GM12878 (cell line): ENCODE data around the gene PGA3. TPM values are rescaled to one million over a fixed set of nuclear protein-coding genes. Genes with fewer than 3 reads are reported as not detected.

ENCODE experiments used
- ATAC-seq: fragments of 200-7000 bp; cut with Tn5 transposase; 3 replicates; pipeline ENCODE4 v1.9.1; 2020; ENCODE audit warnings: mild to moderate bottlenecking, moderate library complexity
- BruUV-seq: library from RNA; stranded (reverse); fragments of 400-500 nt; replicated peaks from 2 replicates; lab custom pipeline; 2021; lab: Mats Ljungman, UMichigan
- CTCF ChIA-PET: fragments of 300-600 bp; sonication (Branson Sonifier 250); formaldehyde crosslinking; extraction: SDS; loops from one replicate; lab custom pipeline; 2021; ENCODE audit warnings: inconsistent platforms; lab: Yijun Ruan, JAX
- POLR2A ChIA-PET: fragments of 350-600 bp; formaldehyde crosslinking; extraction: SDS; loops from one replicate; lab custom pipeline; 2021; ENCODE audit warnings: inconsistent platforms; lab: Charles Lee
- RAD21 ChIA-PET: fragments of 300-600 bp; sonication (Branson Sonifier 250); formaldehyde crosslinking; loops from one replicate; lab custom pipeline; 2023; ENCODE audit warnings: antibody characterized with exemption; ENCODE audit not compliant: unreplicated experiment; lab: Charles Lee
- SMC1A ChIA-PET: fragments of 300-600 bp; sonication (Branson Sonifier 250); formaldehyde crosslinking; loops from one replicate; lab custom pipeline; 2023; ENCODE audit not compliant: unreplicated experiment, uncharacterized antibody; lab: Charles Lee
- DNase-seq: peaks from one replicate; pipeline ENCODE4 v3.0.0-alpha.2; 2011; ENCODE audit warnings: low read depth, low spot score
- FAIRE-seq: peaks from 3 replicates; lab custom pipeline; 2011; peaks lifted over from hg19 to GRCh38; lab: Jason Lieb, UNC
- H2AFZ ChIP-seq: 2 replicates; pipeline ENCODE4 v1.6.0; 2011; ENCODE audit warnings: low read depth, low read length, control low read depth; ENCODE audit not compliant: control insufficient read depth
- H3K27ac ChIP-seq: 2 replicates; pipeline ENCODE4 v1.5.1; 2011; ENCODE audit warnings: control low read depth; ENCODE audit not compliant: control insufficient read depth, insufficient read depth
- H3K27me3 ChIP-seq, 2 experiments: replicated peaks in 1 of 2; 2 replicates each; pipeline versions ENCODE4 v1.6.0 to v1.6.1; 2011; ENCODE audit warnings: low read length in 1 of 2; ENCODE audit not compliant: control insufficient read depth in 2 of 2, insufficient read depth in 2 of 2
- H3K36me3 ChIP-seq, 2 experiments: 2 replicates each; pipeline ENCODE4 v1.5.1; 2011; ENCODE audit warnings: low read length in 1 of 2; ENCODE audit not compliant: control insufficient read depth in 2 of 2, insufficient read depth in 2 of 2
- H3K4me1 ChIP-seq: 2 replicates; pipeline ENCODE4 v1.6.1; 2011; ENCODE audit warnings: mild to moderate bottlenecking, low read length, moderate library complexity, mixed read lengths; ENCODE audit not compliant: control insufficient read depth, insufficient read depth
- H3K4me2 ChIP-seq: 2 replicates; pipeline ENCODE4 v1.6.0; 2011; ENCODE audit warnings: control low read depth; ENCODE audit not compliant: control insufficient read depth, insufficient read depth
- H3K4me3 ChIP-seq: fragments of 200-600 bp; sonication (generic); 2 replicates; pipeline ENCODE4 v1.5.1; 2016
- H3K79me2 ChIP-seq: 2 replicates; pipeline ENCODE4 v1.6.0; 2011; ENCODE audit warnings: low read length; ENCODE audit not compliant: control insufficient read depth, insufficient read depth
- H3K9ac ChIP-seq: 2 replicates; pipeline ENCODE4 v1.8.0; 2011; ENCODE audit warnings: low read length, control low read depth, mixed read lengths; ENCODE audit not compliant: control insufficient read depth, insufficient read depth
- H3K9me3 ChIP-seq: replicated peaks from 3 replicates; pipeline ENCODE4 v1.5.1; 2011; ENCODE audit warnings: mild to moderate bottlenecking, low read length; ENCODE audit not compliant: control insufficient read depth, insufficient read depth
- H4K20me1 ChIP-seq: 2 replicates; pipeline ENCODE4 v1.6.0; 2011; ENCODE audit not compliant: control insufficient read depth, insufficient read depth
- ATF7 ChIP-seq: fragments of 450-650 bp; IDR thresholded peaks from 2 replicates; pipeline ENCODE4 v1.6.1; 2016; ENCODE audit warnings: low read depth, mild to moderate bottlenecking
- BRCA1 ChIP-seq: IDR thresholded peaks from 2 replicates; pipeline ENCODE4 v1.6.1; 2011; ENCODE audit warnings: low read depth, low read length, improper control_type of control experiment
- E2F4 ChIP-seq: IDR thresholded peaks from 2 replicates; pipeline ENCODE4 v1.6.1; 2012; ENCODE audit warnings: low read depth, low read length, improper control_type of control experiment
- EZH2 ChIP-seq: IDR thresholded peaks from 2 replicates; pipeline ENCODE4 v1.6.1; 2012; ENCODE audit warnings: low read depth, mild to moderate bottlenecking, control low read depth, inconsistent platforms, low read length, borderline replicate concordance; ENCODE audit not compliant: control insufficient read depth
- GABPA ChIP-seq: IDR thresholded peaks from 2 replicates; pipeline ENCODE4 v1.6.1; 2014; ENCODE audit warnings: antibody characterized with exemption, low read depth, mild to moderate bottlenecking, inconsistent platforms
- HCFC1 ChIP-seq: fragments of 150-350 bp; IDR thresholded peaks from 2 replicates; pipeline ENCODE4 v1.6.1; 2014; ENCODE audit warnings: low read length
- LARP7 ChIP-seq: fragments of 450-650 bp; IDR thresholded peaks from 2 replicates; pipeline ENCODE4 v1.6.1; 2017; ENCODE audit warnings: mild to moderate bottlenecking
- MLLT1 ChIP-seq: fragments of 450-650 bp; IDR thresholded peaks from 2 replicates; pipeline ENCODE4 v1.6.1; 2016; ENCODE audit warnings: mild to moderate bottlenecking
- NFXL1 ChIP-seq: fragments of 450-650 bp; IDR thresholded peaks from 2 replicates; pipeline ENCODE4 v1.6.1; 2017; ENCODE audit warnings: antibody characterized with exemption, mild to moderate bottlenecking, borderline replicate concordance
- NFYB ChIP-seq: IDR thresholded peaks from 2 replicates; pipeline ENCODE4 v1.6.1; 2011; ENCODE audit warnings: low read depth, mild to moderate bottlenecking, low read length, improper control_type of control experiment, moderate library complexity; ENCODE audit not compliant: insufficient read depth
- PBX3 ChIP-seq: IDR thresholded peaks from 2 replicates; pipeline ENCODE4 v1.6.1; 2011; ENCODE audit warnings: mild to moderate bottlenecking, low read depth, low read length, moderate library complexity; ENCODE audit not compliant: insufficient replicate concordance
- POLR2AphosphoS5 ChIP-seq: IDR thresholded peaks from 2 replicates; pipeline ENCODE4 v1.6.1; 2011; ENCODE audit warnings: mild to moderate bottlenecking, low read length, inconsistent platforms
- SMAD5 ChIP-seq: IDR thresholded peaks from 2 replicates; pipeline ENCODE4 v1.6.1; 2016; ENCODE audit warnings: antibody characterized with exemption, low read depth
- SP1 ChIP-seq: IDR thresholded peaks from one replicate; pipeline ENCODE4 v1.6.1; 2011; ENCODE audit warnings: low read depth, low read length
- SRF ChIP-seq, 2 experiments: IDR thresholded peaks; 2 replicates each; pipeline ENCODE4 v1.6.1; 2011; ENCODE audit warnings: low read depth in 2 of 2, low read length in 2 of 2, mild to moderate bottlenecking in 1 of 2, moderate library complexity in 1 of 2
- STAT3 ChIP-seq: IDR thresholded peaks from 2 replicates; pipeline ENCODE4 v1.6.1; 2011; ENCODE audit warnings: low read depth, low read length, improper control_type of control experiment
- ZNF207 ChIP-seq: fragments of 450-650 bp; IDR thresholded peaks from 2 replicates; pipeline ENCODE4 v1.6.1; 2014; ENCODE audit warnings: antibody characterized with exemption, mild to moderate bottlenecking, borderline replicate concordance
- ZNF24 ChIP-seq: fragments of 450-650 bp; IDR thresholded peaks from 2 replicates; pipeline ENCODE4 v1.6.1; 2017; ENCODE audit warnings: antibody characterized with exemption, mild to moderate bottlenecking
- WGBS: methylation state at CpG from one replicate; pipeline ENCODE4 v1.1.6; 2016; ENCODE audit warnings: low lambda C conversion rate; ENCODE audit not compliant: insufficient replicate concordance, insufficient coverage; ENCODE audit errors: missing lambda C conversion rate; 5-methylcytosine and 5-hydroxymethylcytosine counted together
- in situ Hi-C: fragments of 300-500 bp; cut with MboI; formaldehyde crosslinking; loops from 9 replicates; pipeline ENCODE4 v1.14.3; 2018; ENCODE audit warnings: mixed read lengths
- intact Hi-C: fragments of 100-400 bp; cut with micrococcal nuclease; formaldehyde crosslinking; loops from one replicate; pipeline ENCODE4 v1.14.2; 2022; ENCODE audit not compliant: unreplicated experiment
- polyA plus RNA-seq, 11 experiments: library from polyadenylated mRNA; depleted of rRNA in 4 of 11; unstranded in 6 of 11; stranded (reverse) in 5 of 11; fragments of >200 nt; fragmentation: Nextera tagmentation in 4 of 11; fragmentation: Illumina TruSeq in 1 of 11; extraction: Ambion mirVana in 4 of 11; extraction: Trizol in 1 of 11; gene quantifications; 1 replicate in 1 of 11; 2 replicates in 10 of 11; pipeline versions ENCODE4 v1.2.1 to v1.2.3, GENCODE V29; 2011 to 2016; ENCODE audit warnings: inconsistent platforms in 2 of 11, missing spikeins in 2 of 11, low read depth in 1 of 11
- total RNA-seq, 4 experiments: library from RNA; depleted of rRNA in 3 of 4; stranded (reverse); fragments of >200 nt in 3 of 4; fragmentation: Illumina TruSeq in 1 of 4; extraction: Trizol in 1 of 4; gene quantifications; 2 replicates each; pipeline versions ENCODE4 v1.2.1 to v1.2.3, GENCODE V29; 2013 to 2021
- TF ChIP-seq, protein P1 (sequence below): fragments of 450-650 bp; IDR thresholded peaks from 2 replicates; pipeline ENCODE4 v1.6.1; 2017; ENCODE audit warnings: mild to moderate bottlenecking, low read depth, inconsistent platforms; ENCODE audit not compliant: poor library complexity, severe bottlenecking
- TF ChIP-seq, protein P2 (sequence below): IDR thresholded peaks from 2 replicates; pipeline ENCODE4 v1.6.1; 2012; ENCODE audit warnings: low read depth, low read length, improper control_type of control experiment

PGA3 gene
- total and polyA plus RNA-seq, 10 of the 15 experiments (the other 5 are each of a cell fraction or from before 2014, with no cell fraction given): not detected

- Histone ChIP-seq H3K27me3 (no peaks in the 10 kb centered on the region), H4K20me1 (no peaks in the 10 kb centered on the region), H3K4me2 (no peak overlapping the region), H3K4me3 (peak overlapping the region; percentile 24; the same call in 1 of the 2 replicates), H3K79me2 (peaks cover 45% of the 10 kb centered on the region)
- CTCF ChIA-PET: no interaction called here
- ATAC-seq: no peak
- SMC1A ChIA-PET: interaction anchor here (1.0 kb wide), 1 partner anchor 24 kb away, joined by 3 read pairs; no protein-coding TSS in a partner anchor
- 83% methylated on average over 4 of the region's 4 CpGs for WGBS
- no TSS peak for BruUV-seq
- DNase-seq: no peak
- FAIRE-seq: no peak
- TF ChIP-seq POLR2AphosphoS5 (no peak), BRCA1 (no peak), HCFC1 (no peak), MLLT1 (no peak), SP1 (no peak), PBX3 (no peak), EZH2 (no peak), ZNF207 (no peak), GABPA (no peak), NFXL1 (no peak), SMAD5 (no peak), STAT3 (no peak), ZNF24 (no peak), LARP7 (no peak), NFYB (no peak), SRF (IDR thresholded peaks at IDR 0.05; ENCODE audit: low read depth in 2 of 2, low read length in 2 of 2) (no peak), ATF7 (no peak), E2F4 (no peak)
- TF ChIP-seq, protein P1, sequence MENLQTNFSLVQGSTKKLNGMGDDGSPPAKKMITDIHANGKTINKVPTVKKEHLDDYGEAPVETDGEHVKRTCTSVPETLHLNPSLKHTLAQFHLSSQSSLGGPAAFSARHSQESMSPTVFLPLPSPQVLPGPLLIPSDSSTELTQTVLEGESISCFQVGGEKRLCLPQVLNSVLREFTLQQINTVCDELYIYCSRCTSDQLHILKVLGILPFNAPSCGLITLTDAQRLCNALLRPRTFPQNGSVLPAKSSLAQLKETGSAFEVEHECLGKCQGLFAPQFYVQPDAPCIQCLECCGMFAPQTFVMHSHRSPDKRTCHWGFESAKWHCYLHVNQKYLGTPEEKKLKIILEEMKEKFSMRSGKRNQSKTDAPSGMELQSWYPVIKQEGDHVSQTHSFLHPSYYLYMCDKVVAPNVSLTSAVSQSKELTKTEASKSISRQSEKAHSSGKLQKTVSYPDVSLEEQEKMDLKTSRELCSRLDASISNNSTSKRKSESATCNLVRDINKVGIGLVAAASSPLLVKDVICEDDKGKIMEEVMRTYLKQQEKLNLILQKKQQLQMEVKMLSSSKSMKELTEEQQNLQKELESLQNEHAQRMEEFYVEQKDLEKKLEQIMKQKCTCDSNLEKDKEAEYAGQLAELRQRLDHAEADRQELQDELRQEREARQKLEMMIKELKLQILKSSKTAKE: no peak
- TF ChIP-seq, protein P2, sequence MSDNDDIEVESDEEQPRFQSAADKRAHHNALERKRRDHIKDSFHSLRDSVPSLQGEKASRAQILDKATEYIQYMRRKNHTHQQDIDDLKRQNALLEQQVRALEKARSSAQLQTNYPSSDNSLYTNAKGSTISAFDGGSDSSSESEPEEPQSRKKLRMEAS: no peak
- TF ChIP-seq, all 136 proteins: peak for 0
- H3K9ac ChIP-seq: peak overlapping the region; percentile 95; the same call in 1 of the 2 replicates
- in situ Hi-C loops: no loop called here
- POLR2A ChIA-PET: interaction anchor here (0.9 kb wide), 1 partner anchor 249 kb away, joined by 3 read pairs; the partner anchor contains the start of gene TMEM109
- intact Hi-C loops: loop anchor here (10.0 kb wide), 1 partner anchor 398 kb away; no protein-coding TSS in a partner anchor
- peaks cover 49% of the 10 kb centered on the region for H3K4me1 ChIP-seq
- peak overlapping the region; percentile 96 for H3K27ac ChIP-seq
- H2AFZ ChIP-seq: no peak overlapping the region
- H3K9me3 ChIP-seq: no peaks in the 10 kb centered on the region; the same call in 2 of the 3 replicates
- RAD21 ChIA-PET: interaction anchor here (0.5 to 0.6 kb wide), 3 partner anchors 9 to 248 kb away, joined by 3 read pairs; no protein-coding TSS in a partner anchor
- H3K36me3 ChIP-seq: no peaks in the 10 kb centered on the region
Measured at GRCh38 chr11:61163021-61163420, 40.3 kb upstream of the PGA3 start.
